COR-L47 (cell line): ENCODE results near the gene VGLL4.
"Not testable (repeated sequence)": the region's sequence is repeated elsewhere in the genome, so short reads cannot be mapped to it uniquely, and the experiment has no call there.

ENCODE experiments used
- DNase-seq: peaks from one replicate; lab custom pipeline; 2025; lab: John Stamatoyannopoulos, UW

Gene VGLL4, protein sequence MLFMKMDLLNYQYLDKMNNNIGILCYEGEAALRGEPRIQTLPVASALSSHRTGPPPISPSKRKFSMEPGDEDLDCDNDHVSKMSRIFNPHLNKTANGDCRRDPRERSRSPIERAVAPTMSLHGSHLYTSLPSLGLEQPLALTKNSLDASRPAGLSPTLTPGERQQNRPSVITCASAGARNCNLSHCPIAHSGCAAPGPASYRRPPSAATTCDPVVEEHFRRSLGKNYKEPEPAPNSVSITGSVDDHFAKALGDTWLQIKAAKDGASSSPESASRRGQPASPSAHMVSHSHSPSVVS

DNA sequence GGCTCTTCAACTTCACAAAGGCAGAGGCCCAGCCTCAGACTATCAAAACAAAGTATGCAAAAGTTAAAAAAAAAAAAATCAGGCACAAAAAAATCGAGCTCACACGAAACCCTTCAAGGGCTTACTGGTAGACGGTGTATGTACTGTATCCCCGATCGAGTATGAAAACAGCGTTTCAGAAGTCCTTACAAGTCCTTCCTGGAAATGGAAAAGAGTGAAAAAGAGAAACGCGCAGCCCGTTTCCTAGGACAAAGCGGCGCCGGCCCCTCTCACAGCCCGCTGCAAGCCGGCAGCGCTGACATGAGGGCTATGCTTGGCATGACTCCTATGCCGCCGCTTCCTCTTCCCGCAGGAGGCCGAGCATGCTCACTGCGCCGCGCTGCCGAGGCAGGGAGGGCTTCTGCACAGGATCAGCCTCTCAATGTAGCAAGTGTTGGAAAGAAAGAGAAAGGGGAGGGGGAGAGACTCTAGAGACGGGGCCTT lies at the start of gene VGLL4:
Gene VGLL4 (minus strand): TSS at position 311 of the 483 bp plus-strand sequence. CDS start 397 bp downstream, outside the sequence.
- peak; percentile 58 for DNase-seq

- DNase-seq = no peak
Measured at GRCh38 chr3:11692532-11692813, 48.8 kb upstream of the VGLL4 start.

- no peak for DNase-seq
Measured at GRCh38 chr3:11691767-11692531, 48.2 kb upstream of the VGLL4 start.

DNA sequence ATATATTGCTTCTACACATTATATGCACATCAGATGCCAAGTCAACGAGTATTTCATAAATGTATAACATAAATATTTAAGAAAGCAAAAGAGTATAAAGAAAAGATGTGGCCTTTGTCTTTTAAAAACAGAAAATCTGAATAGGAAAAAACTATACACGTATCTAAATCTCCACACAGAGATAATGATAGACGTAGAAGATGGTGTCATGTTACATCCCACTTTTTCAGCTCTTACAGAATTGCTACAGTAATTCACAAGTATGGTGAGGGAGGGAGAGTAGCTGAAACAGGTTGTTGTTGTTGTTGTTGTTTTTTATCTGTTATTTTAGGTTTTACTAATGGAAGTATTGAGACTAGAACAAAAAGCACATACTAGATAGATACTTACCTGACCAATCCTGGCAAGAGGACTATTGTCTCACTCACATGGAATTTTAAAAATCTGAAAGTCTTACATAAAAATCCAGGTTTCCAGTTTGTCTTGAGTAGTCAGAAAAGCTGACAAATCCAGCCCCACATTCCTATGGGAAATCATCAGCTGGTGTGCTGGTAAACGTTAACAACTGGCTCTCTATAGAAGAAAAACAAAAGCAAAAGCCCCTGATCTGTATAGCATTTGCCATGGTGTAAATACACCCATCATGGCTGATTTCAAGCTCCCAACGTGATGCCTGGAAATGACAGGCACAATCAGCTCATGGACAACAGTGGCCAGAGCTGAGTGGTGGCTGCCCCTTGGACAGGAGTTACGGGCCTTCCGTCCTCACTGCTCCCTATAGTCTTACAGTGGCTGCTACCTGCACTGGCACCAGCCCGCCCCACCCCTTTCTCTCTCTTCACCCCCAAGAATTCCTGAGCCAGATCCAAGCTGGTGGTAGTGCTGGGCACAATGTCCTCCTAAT lies 47.4 kb upstream of the VGLL4 start:
- DNase-seq = no peak

GRCh38 chr3:11689749-11690148 lies 46.0 kb upstream of the VGLL4 start:
- no peak for DNase-seq

DNA sequence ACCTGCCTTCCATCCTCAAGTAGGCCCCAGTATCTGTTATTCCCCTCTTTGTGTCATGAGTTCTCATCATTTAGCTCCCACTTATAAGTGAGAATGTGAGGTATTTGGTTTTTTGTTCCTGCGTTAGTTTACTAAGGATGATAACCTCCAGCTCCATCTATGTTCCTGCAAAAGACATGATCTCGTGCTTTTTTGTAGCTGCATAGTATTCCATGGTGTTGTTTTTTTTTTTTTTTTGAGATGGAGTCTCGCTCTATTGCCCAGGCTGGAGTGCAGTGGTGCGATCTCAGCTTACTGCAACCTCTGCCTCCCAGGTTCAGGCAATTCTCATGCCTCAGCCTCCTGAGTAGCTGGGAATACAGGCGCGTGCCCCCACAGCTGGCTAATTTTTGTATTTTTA lies 41.3 kb upstream of the VGLL4 start:
- not testable (repeated sequence) for DNase-seq

DNA sequence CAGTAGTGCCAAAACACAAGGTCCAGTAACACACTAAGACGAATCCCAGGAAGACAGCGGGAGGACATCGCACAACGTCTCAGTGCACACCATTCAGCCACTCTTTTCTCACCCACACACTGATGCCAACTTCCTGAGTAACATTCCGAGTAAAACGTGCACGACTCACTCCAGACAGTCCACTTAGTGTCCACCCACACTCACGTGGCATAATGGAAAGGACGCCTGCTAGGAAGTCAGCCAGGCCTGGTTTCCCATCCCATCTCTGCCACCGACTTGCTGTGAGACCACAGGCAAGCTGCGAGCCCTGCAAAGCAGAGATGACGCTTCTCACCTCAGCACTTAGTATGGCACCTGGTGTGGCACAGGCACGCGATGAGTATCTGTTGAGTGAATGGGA lies 36.8 kb upstream of the VGLL4 start:
- no peak for DNase-seq

DNA sequence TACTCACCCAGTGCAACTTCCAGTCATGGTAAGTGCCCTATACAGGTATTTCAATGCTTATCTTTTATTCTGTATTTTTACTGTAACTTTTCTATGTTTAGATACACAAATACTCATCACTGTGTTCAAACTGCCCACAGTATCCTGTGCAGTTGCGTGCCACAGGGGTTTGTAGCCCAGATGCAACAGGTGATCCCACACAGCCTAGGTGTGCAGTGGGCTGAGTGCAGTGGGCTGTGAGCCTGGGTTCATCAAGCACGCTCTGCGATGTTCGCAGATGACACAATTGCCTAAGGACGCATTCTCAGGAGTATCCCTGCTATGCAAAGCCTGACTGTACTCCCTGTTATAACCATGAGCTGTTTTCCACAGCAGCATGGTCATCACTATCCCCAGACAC lies 36.2 kb upstream of the VGLL4 start:
- no peak for DNase-seq

DNA sequence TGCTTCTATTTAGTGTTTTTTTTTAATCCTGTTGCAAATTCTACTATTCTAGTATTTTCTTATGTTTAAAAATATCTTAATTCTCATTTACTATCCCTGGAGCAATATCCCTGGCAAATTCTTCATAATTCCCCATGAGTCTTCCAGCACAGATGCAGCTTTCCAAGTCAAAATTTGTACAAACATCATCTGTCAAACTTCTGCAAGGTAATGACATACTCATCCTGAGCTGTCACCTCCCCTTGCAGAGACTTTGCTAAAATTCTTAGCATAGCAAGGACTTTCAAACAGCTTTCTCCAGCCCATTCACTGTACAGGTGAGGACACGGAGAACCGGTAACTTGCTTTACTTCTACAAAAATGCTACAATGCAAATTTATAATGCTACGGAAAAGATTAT lies 28.6 kb upstream of the VGLL4 start:
- no peak for DNase-seq

GRCh38 chr3:11671648-11672100 lies 28.0 kb upstream of the VGLL4 start:
- DNase-seq = no peak

- DNase-seq = no peak
Measured at GRCh38 chr3:11668243-11669235, 24.8 kb upstream of the VGLL4 start.

- no peak for DNase-seq
Measured at GRCh38 chr3:11665331-11665730, 21.6 kb upstream of the VGLL4 start.

DNA sequence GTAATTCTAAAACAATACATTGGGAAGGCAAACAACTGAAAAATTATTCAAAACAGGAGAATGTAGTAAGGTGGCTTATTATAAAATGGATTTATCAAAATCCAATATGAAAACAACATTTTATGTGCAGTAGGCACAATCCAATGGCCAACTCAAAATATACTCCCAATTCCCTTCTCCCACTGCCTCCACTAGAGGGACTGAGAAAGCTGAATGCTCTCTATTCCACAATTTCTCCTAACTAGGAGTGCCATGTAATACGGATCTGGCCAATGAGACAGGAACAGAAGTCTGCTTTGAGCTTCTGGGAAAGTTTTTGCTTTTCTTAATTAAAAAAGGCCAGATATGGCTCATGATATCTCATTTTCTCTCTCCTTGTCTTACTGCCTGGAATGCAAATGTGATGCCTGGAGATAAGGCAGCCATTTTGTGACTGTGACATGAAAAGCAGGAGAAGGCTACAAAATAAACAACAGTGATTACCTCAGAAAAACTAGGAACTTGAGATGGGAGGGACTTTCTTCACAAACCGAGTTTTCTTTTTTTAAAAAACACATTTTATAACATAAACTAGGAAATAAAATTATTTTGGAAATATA lies 18.8 kb upstream of the VGLL4 start:
- no peak for DNase-seq

- DNase-seq = no peak
Measured at GRCh38 chr3:11661827-11662226, 18.1 kb upstream of the VGLL4 start.

- DNase-seq = no peak
Measured at GRCh38 chr3:11661052-11661656, 17.4 kb upstream of the VGLL4 start.

DNA sequence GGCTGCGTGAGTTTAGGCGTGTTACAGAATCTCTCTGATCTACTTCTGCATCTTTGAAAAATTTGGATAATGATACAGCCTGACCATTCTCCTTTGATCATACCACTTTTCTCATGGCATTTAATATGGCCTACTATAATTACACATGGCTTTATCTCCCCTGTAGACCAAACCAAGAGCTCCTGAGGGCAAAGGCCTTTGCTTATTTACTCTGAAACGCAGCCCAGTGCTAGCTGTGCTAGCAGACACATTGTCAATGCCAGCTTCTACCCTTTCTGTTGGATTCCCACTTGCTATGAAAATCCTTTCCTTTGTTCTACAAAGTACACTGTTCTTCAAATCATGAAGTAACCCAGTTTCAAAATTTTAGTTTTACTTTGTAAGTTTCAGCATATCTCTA lies 16.5 kb upstream of the VGLL4 start:
- DNase-seq = no peak

DNA sequence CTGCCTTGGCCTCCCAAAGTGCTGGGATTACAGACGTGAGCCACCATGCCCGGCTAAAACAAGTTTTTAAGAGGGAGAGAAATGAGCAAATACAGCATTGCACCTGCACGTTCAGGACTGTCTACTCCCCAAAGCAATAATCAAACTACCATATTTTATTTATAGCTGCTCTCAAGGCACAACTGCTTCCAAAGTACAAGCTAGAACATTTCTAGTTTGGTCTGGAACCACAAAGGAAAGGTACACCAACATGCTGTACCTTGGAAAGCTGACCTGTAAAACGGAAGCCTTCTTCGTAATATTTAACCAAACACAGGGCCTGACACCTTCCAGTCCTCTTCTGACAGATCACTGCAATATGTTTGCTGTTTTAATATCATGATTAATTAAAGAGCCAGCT lies 14.5 kb upstream of the VGLL4 start:
- no peak for DNase-seq

GRCh38 chr3:11655196-11655928 lies 11.6 kb upstream of the VGLL4 start:
- peak; percentile 16 for DNase-seq

DNA sequence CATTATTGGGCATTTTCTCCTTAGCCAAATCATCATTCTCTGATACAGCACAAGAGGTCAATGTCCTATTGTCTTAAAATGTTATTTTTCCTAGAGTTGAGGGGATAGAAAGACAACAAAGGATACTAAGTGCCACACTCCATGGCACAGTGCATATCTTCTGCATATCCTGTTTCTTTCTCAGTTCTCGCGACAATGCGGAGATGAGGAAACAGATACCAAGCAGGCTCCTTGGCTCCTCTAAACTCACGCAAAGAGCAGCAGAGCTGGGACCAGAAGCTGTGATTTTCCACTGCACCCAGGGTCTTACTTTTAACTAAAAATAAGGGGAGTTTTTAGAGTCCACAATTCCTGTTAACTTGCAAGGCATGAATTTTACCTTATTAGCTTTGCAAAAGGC lies 10.5 kb upstream of the VGLL4 start:
- DNase-seq = no peak
